IMR-90 (cell line): Measurements from ENCODE around the gene PSME3.

Experiments
- CEBPB ChIP-seq: IDR thresholded peaks from 2 replicates; pipeline ENCODE4 v1.6.1; 2012; ENCODE audit warnings: low read depth, low read length, improper control_type of control experiment
- CHD1 ChIP-seq: IDR thresholded peaks from 2 replicates; pipeline ENCODE4 v1.6.1; 2012; ENCODE audit warnings: low read depth, low read length, improper control_type of control experiment
- MAFK ChIP-seq: IDR thresholded peaks from 2 replicates; pipeline ENCODE4 v1.6.1; 2012; ENCODE audit warnings: low read depth, low read length, improper control_type of control experiment
- MAZ ChIP-seq: IDR thresholded peaks from 2 replicates; pipeline ENCODE4 v1.6.1; 2012; ENCODE audit warnings: low read depth, mild to moderate bottlenecking, low read length, improper control_type of control experiment, moderate library complexity, borderline replicate concordance
- MXI1 ChIP-seq: IDR thresholded peaks from 2 replicates; pipeline ENCODE4 v1.6.1; 2012; ENCODE audit warnings: low read depth, mild to moderate bottlenecking, low read length, moderate library complexity, borderline replicate concordance
- POLR2A ChIP-seq: IDR thresholded peaks from 2 replicates; pipeline ENCODE4 v1.6.1; 2012; ENCODE audit warnings: mild to moderate bottlenecking, low read depth, low read length
- RCOR1 ChIP-seq: IDR thresholded peaks from 2 replicates; pipeline ENCODE4 v1.6.1; 2012; ENCODE audit warnings: mild to moderate bottlenecking, low read length, improper control_type of control experiment; ENCODE audit not compliant: insufficient replicate concordance
- RFX5 ChIP-seq: IDR thresholded peaks from 2 replicates; pipeline ENCODE4 v1.8.0; 2012; ENCODE audit warnings: low read depth, mild to moderate bottlenecking, low read length, moderate library complexity
- TF ChIP-seq, protein P1 (sequence below): conservative IDR thresholded peaks from 2 replicates; pipeline ENCODE4 v1.5.1; 2012; ENCODE audit warnings: mild to moderate bottlenecking, low read depth, low read length, improper control_type of control experiment
- TF ChIP-seq, protein P2 (sequence below): fragments of 150-350 bp; IDR thresholded peaks from 2 replicates; pipeline ENCODE4 v1.6.1; 2017; ENCODE audit warnings: mild to moderate bottlenecking, antibody characterized with exemption, low read length, low read depth
- TF ChIP-seq, protein P3 (sequence below): fragments of 150-350 bp; IDR thresholded peaks from 2 replicates; pipeline ENCODE4 v1.6.1; 2016; ENCODE audit warnings: low read depth, mild to moderate bottlenecking, low read length, moderate library complexity, borderline replicate concordance

DNA sequence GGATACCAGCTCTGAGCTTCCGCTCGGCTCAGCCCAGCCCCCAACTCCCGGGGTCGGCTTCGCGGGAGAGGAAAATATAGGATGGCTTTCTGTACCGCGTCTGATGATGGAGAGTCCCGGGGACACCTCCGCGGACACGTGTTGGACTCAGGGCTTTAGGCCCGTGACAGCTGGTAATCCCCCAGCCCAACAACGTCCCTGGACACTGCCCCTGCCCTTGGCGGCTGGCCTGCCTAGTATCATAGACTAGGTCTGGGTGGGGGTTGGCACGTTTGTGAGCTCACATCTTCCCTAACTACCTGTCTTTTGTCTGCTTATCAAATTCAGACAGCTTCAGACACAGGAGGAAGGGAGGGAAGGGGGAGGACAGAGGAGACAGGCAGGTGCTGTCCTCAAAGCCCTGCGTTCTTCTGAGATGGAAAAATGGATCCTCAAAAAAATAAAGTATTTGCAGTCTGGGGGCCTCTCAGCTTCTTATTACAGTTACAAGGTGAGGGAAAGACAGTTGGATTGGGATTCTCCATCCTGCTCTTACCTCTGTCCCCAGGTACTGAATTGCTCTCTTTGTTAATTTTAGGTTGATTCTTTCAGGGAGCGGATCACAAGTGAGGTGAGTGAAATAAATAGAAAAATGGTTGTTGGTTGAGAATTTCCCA lies 698 bp downstream of the PSME3 start:
- TF ChIP-seq, protein P1, sequence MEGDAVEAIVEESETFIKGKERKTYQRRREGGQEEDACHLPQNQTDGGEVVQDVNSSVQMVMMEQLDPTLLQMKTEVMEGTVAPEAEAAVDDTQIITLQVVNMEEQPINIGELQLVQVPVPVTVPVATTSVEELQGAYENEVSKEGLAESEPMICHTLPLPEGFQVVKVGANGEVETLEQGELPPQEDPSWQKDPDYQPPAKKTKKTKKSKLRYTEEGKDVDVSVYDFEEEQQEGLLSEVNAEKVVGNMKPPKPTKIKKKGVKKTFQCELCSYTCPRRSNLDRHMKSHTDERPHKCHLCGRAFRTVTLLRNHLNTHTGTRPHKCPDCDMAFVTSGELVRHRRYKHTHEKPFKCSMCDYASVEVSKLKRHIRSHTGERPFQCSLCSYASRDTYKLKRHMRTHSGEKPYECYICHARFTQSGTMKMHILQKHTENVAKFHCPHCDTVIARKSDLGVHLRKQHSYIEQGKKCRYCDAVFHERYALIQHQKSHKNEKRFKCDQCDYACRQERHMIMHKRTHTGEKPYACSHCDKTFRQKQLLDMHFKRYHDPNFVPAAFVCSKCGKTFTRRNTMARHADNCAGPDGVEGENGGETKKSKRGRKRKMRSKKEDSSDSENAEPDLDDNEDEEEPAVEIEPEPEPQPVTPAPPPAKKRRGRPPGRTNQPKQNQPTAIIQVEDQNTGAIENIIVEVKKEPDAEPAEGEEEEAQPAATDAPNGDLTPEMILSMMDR: no peak
- no peak for TF ChIP-seq POLR2A
- no peak for TF ChIP-seq CEBPB
- peak; percentile 35; the same call in 1 of the 2 replicates for TF ChIP-seq MXI1
- no peak for TF ChIP-seq RFX5
- TF ChIP-seq MAZ: no peak
- no peak for TF ChIP-seq CHD1
- TF ChIP-seq, protein P2, sequence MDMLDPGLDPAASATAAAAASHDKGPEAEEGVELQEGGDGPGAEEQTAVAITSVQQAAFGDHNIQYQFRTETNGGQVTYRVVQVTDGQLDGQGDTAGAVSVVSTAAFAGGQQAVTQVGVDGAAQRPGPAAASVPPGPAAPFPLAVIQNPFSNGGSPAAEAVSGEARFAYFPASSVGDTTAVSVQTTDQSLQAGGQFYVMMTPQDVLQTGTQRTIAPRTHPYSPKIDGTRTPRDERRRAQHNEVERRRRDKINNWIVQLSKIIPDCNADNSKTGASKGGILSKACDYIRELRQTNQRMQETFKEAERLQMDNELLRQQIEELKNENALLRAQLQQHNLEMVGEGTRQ: peak; percentile 2; the same call in 1 of the 2 replicates
- TF ChIP-seq RCOR1: no peak
- no peak for TF ChIP-seq MAFK
- TF ChIP-seq, protein P3, sequence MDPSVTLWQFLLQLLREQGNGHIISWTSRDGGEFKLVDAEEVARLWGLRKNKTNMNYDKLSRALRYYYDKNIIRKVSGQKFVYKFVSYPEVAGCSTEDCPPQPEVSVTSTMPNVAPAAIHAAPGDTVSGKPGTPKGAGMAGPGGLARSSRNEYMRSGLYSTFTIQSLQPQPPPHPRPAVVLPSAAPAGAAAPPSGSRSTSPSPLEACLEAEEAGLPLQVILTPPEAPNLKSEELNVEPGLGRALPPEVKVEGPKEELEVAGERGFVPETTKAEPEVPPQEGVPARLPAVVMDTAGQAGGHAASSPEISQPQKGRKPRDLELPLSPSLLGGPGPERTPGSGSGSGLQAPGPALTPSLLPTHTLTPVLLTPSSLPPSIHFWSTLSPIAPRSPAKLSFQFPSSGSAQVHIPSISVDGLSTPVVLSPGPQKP: no peak
